Tongue (tissue), 2 donors: ENCODE measurements around the gene TSHZ1. TPM values are rescaled to one million over a fixed set of nuclear protein-coding genes. Genes with fewer than 3 reads are reported as not detected.

Experiments
- DNase-seq: peaks from one replicate; pipeline ENCODE4 v3.0.0-alpha.2; 2015
- total RNA-seq: library from RNA; depleted of rRNA; stranded (reverse); fragments of >200 nt; gene quantifications from one replicate; pipeline ENCODE4 v1.2.3, GENCODE V29; 2014

The TSHZ1 gene
- total RNA-seq = 16.3 TPM

- peak; percentile 96 for DNase-seq
These were observed at the start of gene TSHZ1 for GRCh38 chr18:75210274-75211001. Gene TSHZ1, plus strand, starts transcription at chr18:75210797. Its CDS starts 1,080 bp downstream, at chr18:75211877.

- no peak for DNase-seq
These were observed 49.2 kb upstream of the TSHZ1 start for GRCh38 chr18:75161256-75162028.

- DNase-seq = peak; percentile 19
These were observed 48.1 kb upstream of the TSHZ1 start for GRCh38 chr18:75162467-75162866.

- no peak for DNase-seq
These were observed 47.6 kb upstream of the TSHZ1 start for GRCh38 chr18:75162978-75163377.

GRCh38 chr18:75163736-75164135, 46.9 kb upstream of the TSHZ1 start:
- DNase-seq = no peak

GRCh38 chr18:75164479-75164878, 46.1 kb upstream of the TSHZ1 start:
- no peak for DNase-seq

- DNase-seq = no peak
These were observed 44.7 kb upstream of the TSHZ1 start for GRCh38 chr18:75165926-75166325.

- DNase-seq = no peak
These were observed 43.5 kb upstream of the TSHZ1 start for GRCh38 chr18:75167137-75167536.

- DNase-seq = no peak
These were observed 42.6 kb upstream of the TSHZ1 start for GRCh38 chr18:75167759-75168618.

- DNase-seq = no peak
These were observed 42.0 kb upstream of the TSHZ1 start for GRCh38 chr18:75168619-75169018.

GRCh38 chr18:75169411-75169810, 41.2 kb upstream of the TSHZ1 start:
- DNase-seq = no peak

- DNase-seq = peak; percentile 25
These were observed 40.4 kb upstream of the TSHZ1 start for GRCh38 chr18:75170022-75170789.

- no peak for DNase-seq
These were observed 39.7 kb upstream of the TSHZ1 start for GRCh38 chr18:75170916-75171315.

- no peak for DNase-seq
These were observed 38.1 kb upstream of the TSHZ1 start for GRCh38 chr18:75172299-75173124.

GRCh38 chr18:75173125-75173432, 37.5 kb upstream of the TSHZ1 start:
- DNase-seq = no peak

- peak; percentile 23 for DNase-seq
These were observed 36.9 kb upstream of the TSHZ1 start for GRCh38 chr18:75173738-75174137.

- DNase-seq = no peak
These were observed 33.7 kb upstream of the TSHZ1 start for GRCh38 chr18:75176849-75177248.

GRCh38 chr18:75178376-75178775, 32.2 kb upstream of the TSHZ1 start:
- no peak for DNase-seq

- no peak for DNase-seq
These were observed 30.6 kb upstream of the TSHZ1 start for GRCh38 chr18:75179819-75180600.

- DNase-seq = no peak
These were observed 27.1 kb upstream of the TSHZ1 start for GRCh38 chr18:75183524-75183923.
